ENCODE measurements around the gene IGFBP6.

DNA sequence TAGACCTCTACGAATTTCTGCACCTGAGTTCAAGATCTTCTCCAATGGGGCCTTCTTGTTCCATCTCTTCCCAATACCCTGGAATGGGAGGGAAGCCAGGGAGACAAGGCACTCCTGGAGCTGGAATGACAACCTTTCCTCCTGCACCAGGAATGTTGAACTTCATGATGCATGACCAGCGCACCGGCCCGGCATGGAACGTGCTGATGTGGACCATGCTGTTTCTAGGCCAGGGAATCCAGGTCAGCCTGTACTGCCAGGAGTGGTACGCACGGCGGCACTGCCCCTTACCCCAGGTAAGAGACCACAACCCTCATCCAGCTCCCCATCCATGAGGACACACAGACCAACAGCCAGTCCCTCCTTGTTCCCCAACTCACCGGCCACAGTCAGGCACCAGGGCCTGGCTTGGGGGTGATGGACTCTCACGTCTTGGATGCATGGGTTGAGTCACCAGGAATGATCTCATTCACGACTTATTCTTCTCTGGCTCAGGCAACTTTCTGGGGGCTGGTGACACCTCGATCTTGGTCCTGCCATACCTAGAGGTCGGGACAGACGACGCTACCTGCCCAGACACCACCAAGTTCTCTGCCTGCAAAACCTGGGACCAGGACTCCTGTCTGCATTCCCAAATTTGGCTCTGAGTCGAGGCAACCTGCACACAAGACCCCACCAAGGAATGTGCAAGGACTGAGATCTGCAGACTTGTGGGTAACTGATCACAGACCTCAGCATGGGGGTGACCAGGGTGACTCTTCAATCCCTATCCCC, 26.3 kb downstream of the IGFBP6 start:
- no peak for TF ChIP-seq RARB (CRISPR knock-in tag; IDR thresholded peaks at IDR 0.05)
- TF ChIP-seq ARNTL (CRISPR knock-in tag; IDR thresholded peaks at IDR 0.05; ENCODE audit: borderline replicate concordance, low read depth): no peak
- TF ChIP-seq ZFP30 (CRISPR knock-in tag; IDR thresholded peaks at IDR 0.05): no peak
